GM19239 (cell line): ENCODE results near the gene MEIS3.

ENCODE experiments used
- DNase-seq: peaks from one replicate; pipeline ENCODE4 v3.0.0; 2011; ENCODE audit warnings: low spot score; ENCODE audit not compliant: insufficient read length
- FAIRE-seq: peaks from 2 replicates; lab custom pipeline; 2011; peaks lifted over from hg19 to GRCh38; lab: Jason Lieb, UNC

Gene MEIS3

GRCh38 chr19:47436712-47437401, 17.5 kb upstream of the MEIS3 start:
- FAIRE-seq (peak; percentile 90), DNase-seq (peak; percentile 86)

GRCh38 chr19:47435883-47436417, 16.6 kb upstream of the MEIS3 start:
- FAIRE-seq (no peak), DNase-seq (no peak)

GRCh38 chr19:47435196-47435595, 15.9 kb upstream of the MEIS3 start:
- FAIRE-seq (no peak), DNase-seq (no peak)

- FAIRE-seq (no peak), DNase-seq (no peak)
Observed at GRCh38 chr19:47434088-47434487, 14.8 kb upstream of the MEIS3 start.

- DNase-seq (no peak), FAIRE-seq (no peak)
Observed at GRCh38 chr19:47433121-47433520, 13.8 kb upstream of the MEIS3 start.

- FAIRE-seq (no peak), DNase-seq (no peak)
Observed at GRCh38 chr19:47432499-47432898, 13.2 kb upstream of the MEIS3 start.

GRCh38 chr19:47432091-47432490, 12.8 kb upstream of the MEIS3 start:
- FAIRE-seq (no peak), DNase-seq (no peak)

- DNase-seq, result no peak
- no peak for FAIRE-seq
Observed at GRCh38 chr19:47430041-47430802, 10.9 kb upstream of the MEIS3 start.

- DNase-seq (no peak), FAIRE-seq (no peak)
Observed at GRCh38 chr19:47429140-47429793, 9.9 kb upstream of the MEIS3 start.

- DNase-seq (peak; percentile 86), FAIRE-seq (peak; percentile 93)
Observed at GRCh38 chr19:47428177-47428894, 9.0 kb upstream of the MEIS3 start.

- FAIRE-seq, result peak; percentile 88
- DNase-seq, result peak; percentile 86
Observed at GRCh38 chr19:47427241-47428176, 8.2 kb upstream of the MEIS3 start.

GRCh38 chr19:47423203-47423882, 4.0 kb upstream of the MEIS3 start:
- FAIRE-seq, result no peak
- no peak for DNase-seq

GRCh38 chr19:47422417-47423163, 3.3 kb upstream of the MEIS3 start:
- no peak for DNase-seq
- no peak for FAIRE-seq

- FAIRE-seq (no peak), DNase-seq (no peak)
Observed at GRCh38 chr19:47421844-47422395, 2.6 kb upstream of the MEIS3 start.

GRCh38 chr19:47421244-47421786, 2.0 kb upstream of the MEIS3 start:
- no peak for FAIRE-seq
- DNase-seq, result no peak

GRCh38 chr19:47419789-47420188, 462 bp upstream of the MEIS3 start:
- FAIRE-seq, result no peak
- DNase-seq, result no peak

- no peak for FAIRE-seq
- no peak for DNase-seq
Observed at GRCh38 chr19:47418692-47419029, 666 bp downstream of the MEIS3 start.
